K562 (cell line): ENCODE results near the gene FBXL3. TPM values are rescaled to one million over a fixed set of nuclear protein-coding genes. Genes with fewer than 3 reads are reported as not detected.

Experiments
- ATAC-seq: fragments of 200-7000 bp; cut with Tn5 transposase; 3 replicates; pipeline ENCODE4 v1.9.1; 2020; ENCODE audit warnings: moderate library complexity
- BruUV-seq: library from RNA; stranded (reverse); fragments of 400-500 nt; replicated peaks from 2 replicates; lab custom pipeline; 2021; lab: Mats Ljungman, UMichigan
- CTCF ChIA-PET: fragments of 300-600 bp; formaldehyde crosslinking; extraction: SDS; loops from one replicate; lab custom pipeline; 2021; ENCODE audit warnings: low intra/inter-chr PET ratio; lab: Yijun Ruan, JAX
- POLR2A ChIA-PET: fragments of 300-600, 350-650 bp; sonication (Branson Sonifier 250); formaldehyde crosslinking; extraction: SDS; loops from one replicate; lab custom pipeline; 2021; ENCODE audit warnings: antibody characterized with exemption, inconsistent platforms; lab: Yijun Ruan, JAX
- DNase-seq, 4 experiments: peaks; one replicate each; pipeline versions ENCODE4 v3.0.0 to v3.0.0-alpha.2; 2011 to 2018; ENCODE audit warnings: low spot score in 3 of 4, mixed read lengths in 3 of 4; ENCODE audit errors: extremely low read depth in 1 of 4
- FAIRE-seq: peaks from 2 replicates; lab custom pipeline; 2011; peaks lifted over from hg19 to GRCh38; lab: Jason Lieb, UNC
- H2AFZ ChIP-seq: 2 replicates; pipeline ENCODE4 v1.6.0; 2011; ENCODE audit warnings: low read depth, low read length, control low read depth, inconsistent platforms
- H3K27ac ChIP-seq: fragments of 200-600 bp; 3 replicates; pipeline ENCODE4 v1.8.0; 2011; ENCODE audit warnings: low read depth, mild to moderate bottlenecking, control low read depth, inconsistent platforms, low read length, moderate library complexity, mixed read lengths; ENCODE audit errors: extremely low read depth
- H3K27me3 ChIP-seq, 2 experiments: fragments of 300-600 bp in 1 of 2; 2 replicates in 1 of 2; 3 replicates in 1 of 2; pipeline versions ENCODE4 v1.6.0 to v1.8.0; 2011; ENCODE audit warnings: inconsistent platforms in 2 of 2, low read length in 2 of 2, mild to moderate bottlenecking in 1 of 2, mixed read lengths in 1 of 2, moderate library complexity in 1 of 2; ENCODE audit not compliant: control insufficient read depth in 2 of 2, insufficient read depth in 2 of 2
- H3K36me3 ChIP-seq: fragments of 300-600 bp; 3 replicates; pipeline ENCODE4 v1.8.0; 2011; ENCODE audit warnings: mild to moderate bottlenecking, low read length, inconsistent platforms; ENCODE audit not compliant: control insufficient read depth, insufficient read depth
- H3K4me1 ChIP-seq, 2 experiments: fragments of 200-600 bp in 1 of 2; replicated peaks in 1 of 2; 2 replicates in 1 of 2; 3 replicates in 1 of 2; pipeline versions ENCODE4 v1.5.1 to v1.8.0; 2011; ENCODE audit warnings: inconsistent platforms in 2 of 2, low read length in 2 of 2, mild to moderate bottlenecking in 1 of 2, mixed read lengths in 1 of 2, moderate library complexity in 1 of 2; ENCODE audit not compliant: control insufficient read depth in 2 of 2, insufficient read depth in 2 of 2
- H3K4me2 ChIP-seq: 2 replicates; pipeline ENCODE4 v1.6.1; 2011; ENCODE audit warnings: low read length, control low read depth, inconsistent platforms, mixed read lengths; ENCODE audit not compliant: insufficient read depth
- H3K4me3 ChIP-seq: fragments of 200-600 bp; sonication (generic), shearing (Covaris generic); 2 replicates; pipeline ENCODE4 v1.5.1; 2016; ENCODE audit warnings: control low read depth, inconsistent platforms
- H3K79me2 ChIP-seq: fragments of 200-600 bp; 3 replicates; pipeline ENCODE4 v1.8.0; 2011; ENCODE audit warnings: low read length, inconsistent platforms; ENCODE audit not compliant: control insufficient read depth, insufficient read depth
- H3K9ac ChIP-seq, 2 experiments: 2 replicates each; pipeline versions ENCODE4 v1.6.0 to v1.6.1; 2011; ENCODE audit warnings: low read depth in 2 of 2, low read length in 2 of 2, control low read depth in 1 of 2, inconsistent platforms in 1 of 2, mild to moderate bottlenecking in 1 of 2, mixed read lengths in 1 of 2; ENCODE audit not compliant: insufficient read depth in 1 of 2
- H3K9me1 ChIP-seq: one replicate; pipeline ENCODE4 v1.6.0; 2011; ENCODE audit warnings: inconsistent platforms, mild to moderate bottlenecking, low read length, moderate library complexity; ENCODE audit not compliant: control insufficient read depth, insufficient read depth
- H3K9me3 ChIP-seq: replicated peaks from 2 replicates; pipeline ENCODE4 v1.5.1; 2011; ENCODE audit warnings: low read depth, low read length, inconsistent platforms; ENCODE audit not compliant: control insufficient read depth, insufficient read depth
- H4K20me1 ChIP-seq: replicated peaks from 2 replicates; pipeline ENCODE4 v1.6.1; 2011; ENCODE audit warnings: low read length, inconsistent platforms, mixed read lengths; ENCODE audit not compliant: control insufficient read depth, insufficient read depth
- ATF3 ChIP-seq, 2 experiments: fragments of 450-650 bp in 1 of 2; sonication (generic) in 1 of 2; formaldehyde crosslinking in 1 of 2; IDR thresholded peaks in 1 of 2; conservative IDR thresholded peaks in 1 of 2; 2 replicates each; pipeline versions ENCODE4 v1.6.1 to v1.8.1; 2016 to 2023; ENCODE audit warnings: mild to moderate bottlenecking in 2 of 2, moderate library complexity in 2 of 2, inconsistent platforms in 1 of 2, missing genetic modification reagents in 1 of 2
- BRF2 ChIP-seq: IDR thresholded peaks from 3 replicates; pipeline ENCODE4 v1.6.1; 2011; ENCODE audit warnings: borderline replicate concordance, mild to moderate bottlenecking; ENCODE audit not compliant: insufficient read length, insufficient read depth
- DMBX1 ChIP-seq: fragments of 250-450 bp; sonication (Bioruptor Pico); IDR thresholded peaks from 2 replicates; pipeline ENCODE4 v1.8.0; 2022; ENCODE audit warnings: inconsistent platforms, mild to moderate bottlenecking, moderate library complexity, borderline replicate concordance
- DPF2 ChIP-seq: fragments of 450-650 bp; IDR thresholded peaks from 2 replicates; pipeline ENCODE4 v1.6.1; 2016
- ELF2 ChIP-seq: fragments of 250-450 bp; sonication (Bioruptor Pico); IDR thresholded peaks from 2 replicates; pipeline ENCODE4 v1.5.0; 2021; ENCODE audit warnings: mild to moderate bottlenecking
- EP400 ChIP-seq: fragments of 450-650 bp; IDR thresholded peaks from 2 replicates; pipeline ENCODE4 v1.6.1; 2017; ENCODE audit warnings: antibody characterized with exemption, mild to moderate bottlenecking, moderate library complexity
- ESRRA ChIP-seq: fragments of 450-650 bp; IDR thresholded peaks from 2 replicates; pipeline ENCODE4 v1.6.1; 2014; ENCODE audit warnings: low read depth, mild to moderate bottlenecking, moderate library complexity, borderline replicate concordance
- FOXJ3 ChIP-seq: sonication (generic); formaldehyde crosslinking; IDR thresholded peaks from 2 replicates; pipeline ENCODE4 v1.4.0; 2020; ENCODE audit warnings: mild to moderate bottlenecking, missing genetic modification reagents
- GATAD2B ChIP-seq: fragments of 450-650 bp; IDR thresholded peaks from 2 replicates; pipeline ENCODE4 v1.6.1; 2017; ENCODE audit warnings: mild to moderate bottlenecking, borderline replicate concordance
- GTF2F1 ChIP-seq: IDR thresholded peaks from 2 replicates; pipeline ENCODE4 v1.6.1; 2011; ENCODE audit warnings: low read depth, low read length, improper control_type of control experiment
- NCOA2 ChIP-seq, 2 experiments: fragments of 450-650 bp; IDR thresholded peaks; 2 replicates each; pipeline ENCODE4 v1.6.1; 2018; ENCODE audit warnings: mild to moderate bottlenecking in 2 of 2, moderate library complexity in 1 of 2; ENCODE audit not compliant: partially characterized antibody in 2 of 2
- RFX5 ChIP-seq: IDR thresholded peaks from 2 replicates; pipeline ENCODE4 v1.6.1; 2011; ENCODE audit warnings: low read depth, mild to moderate bottlenecking, improper control_type of control experiment, low read length
- SAFB ChIP-seq: fragments of 200-400 bp; formaldehyde crosslinking; IDR thresholded peaks from 2 replicates; pipeline ENCODE4 v1.6.1; 2017; ENCODE audit warnings: low read depth, low read length, borderline replicate concordance
- SNIP1 ChIP-seq: fragments of 450-650 bp; IDR thresholded peaks from 2 replicates; pipeline ENCODE4 v1.7.1; 2017; ENCODE audit warnings: low read depth, mild to moderate bottlenecking
- TCF3 ChIP-seq: sonication (generic); formaldehyde crosslinking; IDR thresholded peaks from 2 replicates; pipeline ENCODE4 v1.4.0; 2020; ENCODE audit warnings: mild to moderate bottlenecking, missing genetic modification reagents
- ZBTB26 ChIP-seq: fragments of 450-650 bp; formaldehyde crosslinking; IDR thresholded peaks from 2 replicates; pipeline ENCODE4 v1.4.0; 2022; ENCODE audit warnings: missing genetic modification characterization
- ZNF134 ChIP-seq: fragments of 250-450 bp; sonication (Bioruptor Pico); conservative IDR thresholded peaks from 2 replicates; pipeline ENCODE4 v1.4.0; 2020
- ZNF639 ChIP-seq, 2 experiments: fragments of 200-800 bp in 1 of 2; sonication (Bioruptor generic) in 1 of 2; sonication (generic) in 1 of 2; formaldehyde crosslinking in 1 of 2; IDR thresholded peaks in 1 of 2; conservative IDR thresholded peaks in 1 of 2; 2 replicates each; pipeline versions ENCODE4 v1.5.0 to v1.6.1; 2016 to 2020; ENCODE audit warnings: missing compliant biosample characterization in 1 of 2, missing genetic modification characterization in 1 of 2, missing genetic modification reagents in 1 of 2
- WGBS: fragments of 100-300 bp; shearing (Covaris generic); methylation state at CpG from one replicate; pipeline ENCODE4 v1.1.6; 2016; ENCODE audit warnings: low coverage, mixed read lengths; ENCODE audit not compliant: insufficient coverage; ENCODE audit errors: missing lambda C conversion rate; 5-methylcytosine and 5-hydroxymethylcytosine counted together
- in situ Hi-C: fragments of 300-500 bp; cut with MboI; formaldehyde crosslinking; loops from 4 replicates; pipeline ENCODE4 v1.15.0; 2018; ENCODE audit warnings: inconsistent platforms, mixed read lengths
- intact Hi-C: fragments of 100-400 bp; cut with micrococcal nuclease; formaldehyde crosslinking; loops from 2 replicates; pipeline ENCODE4 v1.14.2; 2022
- polyA plus RNA-seq, 8 experiments: library from polyadenylated mRNA; depleted of rRNA in 4 of 8; stranded (reverse) in 5 of 8; unstranded in 3 of 8; fragments of >200 nt; fragmentation: Nextera tagmentation in 2 of 8; fragmentation: Illumina TruSeq in 1 of 8; extraction: Ambion mirVana in 2 of 8; extraction: Trizol in 1 of 8; gene quantifications; 2 replicates each; pipeline versions ENCODE4 v1.2.1 to v1.2.3, GENCODE V29; 2011 to 2014; ENCODE audit warnings: inconsistent platforms in 1 of 8, missing spikeins in 1 of 8
- total RNA-seq, 7 experiments: library from RNA; depleted of rRNA in 6 of 7; stranded (reverse); fragments of >200 nt in 6 of 7; fragmentation: Illumina TruSeq in 2 of 7; extraction: Trizol in 2 of 7; gene quantifications; 2 replicates each; pipeline versions ENCODE4 v1.2.1 to v1.2.3, GENCODE V29; 2011 to 2021; ENCODE audit warnings: low replicate concordance in 1 of 7

Gene FBXL3
- total and polyA plus RNA-seq, 9 of the 15 experiments (the other 6 are each of a cell fraction or from before 2014, with no cell fraction given): 3.8 to 16.4 (median 12.6) TPM

GRCh38 chr13:76976490-76976889 is 50.5 kb downstream of the FBXL3 start (continued):
- no peak for TF ChIP-seq GTF2F1
- no peak for TF ChIP-seq ZBTB26 (CRISPR knock-in tag)
- no peak for TF ChIP-seq RFX5
- TF ChIP-seq TCF3: no peak
- no peak for TF ChIP-seq GATAD2B
- no peak for TF ChIP-seq ZNF134 (CRISPR knock-in tag)
- no peak for TF ChIP-seq ELF2 (CRISPR knock-in tag)
- TF ChIP-seq EP400: no peak
- TF ChIP-seq DMBX1 (CRISPR knock-in tag): no peak

GRCh38 chr13:76975863-76976262 is 51.1 kb downstream of the FBXL3 start:
- H3K9ac ChIP-seq: no peak overlapping the region
- CTCF ChIA-PET: no interaction called here
- no peak for FAIRE-seq
- no peak overlapping the region for H3K4me2 ChIP-seq
- H3K27ac ChIP-seq: no peak overlapping the region
- no peaks in the 10 kb centered on the region for H3K79me2 ChIP-seq
- H3K27me3 ChIP-seq: peaks cover 0 to 23% of the 10 kb centered on the region in 2 experiments; a peak in 2 of 5 replicates
- 6% methylated on average over 6 of the region's 6 CpGs for WGBS
- no peak overlapping the region for H2AFZ ChIP-seq
- no peaks in the 10 kb centered on the region for H3K36me3 ChIP-seq
- H3K9me3 ChIP-seq: no peaks in the 10 kb centered on the region
- H3K4me3 ChIP-seq: no peak overlapping the region
- DNase-seq: no peak
- POLR2A ChIA-PET: no interaction called here
- ATAC-seq: no peak
- no TSS peak for BruUV-seq
- no peaks in the 10 kb centered on the region for H3K9me1 ChIP-seq
- no peaks in the 10 kb centered on the region for H4K20me1 ChIP-seq
- in situ Hi-C loops (no loop called here), intact Hi-C loops (no loop called here)
- H3K4me1 ChIP-seq: peaks cover 0 to 4% of the 10 kb centered on the region in 2 experiments; a peak in 2 of 5 replicates
- no peak for TF ChIP-seq SAFB
- TF ChIP-seq DPF2: no peak
- TF ChIP-seq NCOA2 (IDR thresholded peaks at IDR 0.05; ENCODE audit: partially characterized antibody in 2 of 2): no peak
- no peak for TF ChIP-seq ESRRA
- TF ChIP-seq ATF3 (IDR thresholded peaks at IDR 0.05): no peak
- no peak for TF ChIP-seq ATF3 (CRISPR knock-in tag; conservative IDR thresholded peaks at IDR 0.05)
- TF ChIP-seq FOXJ3: no peak
- no peak for TF ChIP-seq ZNF639 (CRISPR knock-in tag; conservative IDR thresholded peaks at IDR 0.05 in 1 of 2, IDR thresholded peaks at IDR 0.05 in 1 of 2)
- no peak for TF ChIP-seq BRF2
- TF ChIP-seq SNIP1: no peak
